Type B pancreatic cell (in vitro differentiated cells): ENCODE results near the gene AKR1C8. TPM values are rescaled to one million over a fixed set of nuclear protein-coding genes. Genes with fewer than 3 reads are reported as not detected.
A peak's percentile ranks its signal among the peaks of the same experiment; 100 is the strongest.

ENCODE experiments used
- DNase-seq: peaks from one replicate; pipeline ENCODE4 v3.0.0; 2021; ENCODE audit warnings: mixed read lengths; ENCODE audit not compliant: unreplicated experiment; ENCODE audit errors: extremely low spot score
- H3K27ac Mint-ChIP-seq: 2 replicates; pipeline ENCODE4 v1.8.0; 2021; ENCODE audit warnings: mild to moderate bottlenecking, mixed read lengths
- H3K27me3 Mint-ChIP-seq: 2 replicates; pipeline ENCODE4 v1.8.0; 2021; ENCODE audit warnings: mixed read lengths
- H3K36me3 Mint-ChIP-seq: 2 replicates; pipeline ENCODE4 v1.8.0; 2021; ENCODE audit warnings: mixed read lengths
- H3K4me1 Mint-ChIP-seq: one replicate; pipeline ENCODE4 v1.8.0; 2021; ENCODE audit warnings: mixed read lengths; ENCODE audit not compliant: unreplicated experiment
- H3K4me3 Mint-ChIP-seq: 2 replicates; pipeline ENCODE4 v1.8.0; 2021; ENCODE audit warnings: mild to moderate bottlenecking, mixed read lengths
- H3K9me3 Mint-ChIP-seq: 2 replicates; pipeline ENCODE4 v1.8.0; 2021; ENCODE audit warnings: mixed read lengths
- CTCF ChIP-seq: fragments of 200-600 bp; sonication (generic); conservative IDR thresholded peaks from 2 replicates; pipeline ENCODE4 v1.5.0; 2021; ENCODE audit warnings: antibody characterized with exemption, mild to moderate bottlenecking
- total RNA-seq: library from RNA; stranded (reverse); gene quantifications from 2 replicates; pipeline ENCODE4 v1.2.1, GENCODE V29; 2021; ENCODE audit warnings: low replicate concordance

AKR1C8 gene
- total RNA-seq, 1 donor from 2014 or later = 0.89 TPM

GRCh38 chr10:5159126-5159525 lies 25.8 kb downstream of the AKR1C8 start:
- Mint-ChIP-seq H3K27me3 (no peaks in the 10 kb centered on the region), H3K36me3 (no peaks in the 10 kb centered on the region), H3K27ac (no peak overlapping the region), H3K9me3 (peaks cover 18% of the 10 kb centered on the region), H3K4me3 (no peak overlapping the region), H3K4me1 (no peaks in the 10 kb centered on the region)
- DNase-seq = no peak
- TF ChIP-seq CTCF = no peak

GRCh38 chr10:5157501-5157900 lies 27.4 kb downstream of the AKR1C8 start:
- Mint-ChIP-seq H3K36me3 (no peaks in the 10 kb centered on the region), H3K27me3 (no peaks in the 10 kb centered on the region), H3K4me3 (no peak overlapping the region), H3K9me3 (peaks cover 4% of the 10 kb centered on the region), H3K27ac (no peak overlapping the region), H3K4me1 (no peaks in the 10 kb centered on the region)
- TF ChIP-seq CTCF = no peak
- DNase-seq = no peak

GRCh38 chr10:5155951-5156350 lies 29.0 kb downstream of the AKR1C8 start:
- no peak for TF ChIP-seq CTCF
- no peak overlapping the region for H3K4me3 Mint-ChIP-seq
- peaks cover 4% of the 10 kb centered on the region for H3K9me3 Mint-ChIP-seq

GRCh38 chr10:5151076-5151475 lies 33.9 kb downstream of the AKR1C8 start:
- TF ChIP-seq CTCF = no peak
- DNase-seq = no peak
- H3K9me3 Mint-ChIP-seq = peaks cover 20% of the 10 kb centered on the region

More at GRCh38 chr10:5155951-5156350, 29.0 kb downstream of the AKR1C8 start:
- no peaks in the 10 kb centered on the region for H3K27me3 Mint-ChIP-seq
- no peaks in the 10 kb centered on the region for H3K4me1 Mint-ChIP-seq
- DNase-seq = no peak
- H3K36me3 Mint-ChIP-seq = no peaks in the 10 kb centered on the region
- no peak overlapping the region for H3K27ac Mint-ChIP-seq

GRCh38 chr10:5148678-5149032 lies 36.3 kb downstream of the AKR1C8 start:
- TF ChIP-seq CTCF = no peak
- H3K27me3 Mint-ChIP-seq = no peaks in the 10 kb centered on the region
- peak overlapping the region; percentile 60 for H3K27ac Mint-ChIP-seq
- no peaks in the 10 kb centered on the region for H3K36me3 Mint-ChIP-seq
- DNase-seq = no peak
- H3K4me1 Mint-ChIP-seq = no peaks in the 10 kb centered on the region
- H3K4me3 Mint-ChIP-seq = no peak overlapping the region
- H3K9me3 Mint-ChIP-seq = peaks cover 20% of the 10 kb centered on the region

More at GRCh38 chr10:5151076-5151475, 33.9 kb downstream of the AKR1C8 start:
- no peak overlapping the region for H3K4me3 Mint-ChIP-seq
- H3K27me3 Mint-ChIP-seq = no peaks in the 10 kb centered on the region
- H3K36me3 Mint-ChIP-seq = no peaks in the 10 kb centered on the region
- H3K27ac Mint-ChIP-seq = no peak overlapping the region
- no peaks in the 10 kb centered on the region for H3K4me1 Mint-ChIP-seq
